Neural progenitor cell (in vitro differentiated cells): ENCODE data around the gene PTP4A2. TPM values are rescaled to one million over a fixed set of nuclear protein-coding genes. Genes with fewer than 3 reads are reported as not detected.

Experiments
- DNase-seq: peaks from one replicate; pipeline ENCODE4 v3.0.0-alpha.2; 2016; ENCODE audit warnings: low spot score
- H2AFZ ChIP-seq: fragments of 200-600 bp; sonication (generic); replicated peaks from 2 replicates; pipeline ENCODE4 v1.6.1; 2016; ENCODE audit warnings: antibody characterized with exemption
- H3F3A ChIP-seq: fragments of 200-600 bp; sonication (generic); 2 replicates; pipeline ENCODE4 v1.6.1; 2016; ENCODE audit warnings: antibody characterized with exemption, low read depth
- H3K27ac ChIP-seq: fragments of 200-600 bp; sonication (generic); 2 replicates; pipeline ENCODE4 v1.5.1; 2016; ENCODE audit warnings: mild to moderate bottlenecking
- H3K27me3 ChIP-seq: fragments of 200-600 bp; sonication (generic); 2 replicates; pipeline ENCODE4 v1.6.1; 2016; ENCODE audit warnings: mild to moderate bottlenecking, moderate library complexity
- H3K36me3 ChIP-seq: fragments of 200-600 bp; sonication (generic); 2 replicates; pipeline ENCODE4 v1.5.1; 2016
- H3K4me1 ChIP-seq: fragments of 200-600 bp; sonication (generic); 2 replicates; pipeline ENCODE4 v1.6.1; 2016; ENCODE audit warnings: mixed run types
- H3K4me2 ChIP-seq: fragments of 200-600 bp; sonication (generic); 2 replicates; pipeline ENCODE4 v1.6.1; 2016
- H3K4me3 ChIP-seq: fragments of 200-600 bp; sonication (generic); 2 replicates; pipeline ENCODE4 v1.5.1; 2016
- H3K79me2 ChIP-seq: fragments of 200-600 bp; sonication (generic); 2 replicates; pipeline ENCODE4 v1.6.1; 2016; ENCODE audit warnings: low read depth
- H3K9ac ChIP-seq: fragments of 200-600 bp; sonication (generic); 2 replicates; pipeline ENCODE4 v1.6.1; 2016
- H3K9me3 ChIP-seq: fragments of 200-600 bp; sonication (generic); 2 replicates; pipeline ENCODE4 v1.5.1; 2016; ENCODE audit warnings: low read depth
- H4K20me1 ChIP-seq: fragments of 200-600 bp; sonication (generic); 2 replicates; pipeline ENCODE4 v1.6.1; 2016; ENCODE audit warnings: low read depth
- H3K27ac Mint-ChIP-seq: 3 replicates; pipeline ENCODE4 v1.8.0; 2021; ENCODE audit warnings: mixed read lengths
- H3K27me3 Mint-ChIP-seq: 2 replicates; pipeline ENCODE4 v1.8.0; 2022; ENCODE audit warnings: low read depth, mild to moderate bottlenecking, inconsistent platforms, moderate library complexity, mixed read lengths; ENCODE audit not compliant: insufficient read depth
- H3K36me3 Mint-ChIP-seq: 3 replicates; pipeline ENCODE4 v1.8.0; 2021; ENCODE audit warnings: mixed read lengths
- H3K4me1 Mint-ChIP-seq: 3 replicates; pipeline ENCODE4 v1.8.0; 2021; ENCODE audit warnings: mixed read lengths
- H3K4me3 Mint-ChIP-seq: 3 replicates; pipeline ENCODE4 v1.8.0; 2021; ENCODE audit warnings: mild to moderate bottlenecking, moderate library complexity, mixed read lengths
- H3K9me3 Mint-ChIP-seq: 3 replicates; pipeline ENCODE4 v1.8.0; 2020; ENCODE audit warnings: mixed read lengths
- EZH2 ChIP-seq: fragments of 200-600 bp; sonication (generic); IDR thresholded peaks from 2 replicates; pipeline ENCODE4 v1.6.1; 2017; ENCODE audit warnings: antibody characterized with exemption, mild to moderate bottlenecking, moderate library complexity
- EZH2phosphoT487 ChIP-seq: fragments of 200-600 bp; sonication (generic); IDR thresholded peaks from 2 replicates; pipeline ENCODE4 v1.6.1; 2017; ENCODE audit warnings: antibody characterized with exemption
- total RNA-seq: library from RNA; depleted of rRNA; stranded (reverse); fragments of >200 nt; gene quantifications from 2 replicates; pipeline ENCODE4 v1.2.3, GENCODE V29; 2015; ENCODE audit warnings: low replicate concordance
- TF ChIP-seq, protein P1 (sequence below): fragments of 200-600 bp; sonication (generic); IDR thresholded peaks from 2 replicates; pipeline ENCODE4 v1.5.1; 2017; ENCODE audit warnings: antibody characterized with exemption, mild to moderate bottlenecking

Gene PTP4A2
- total RNA-seq, 1 donor from 2014 or later = 540 TPM

DNA sequence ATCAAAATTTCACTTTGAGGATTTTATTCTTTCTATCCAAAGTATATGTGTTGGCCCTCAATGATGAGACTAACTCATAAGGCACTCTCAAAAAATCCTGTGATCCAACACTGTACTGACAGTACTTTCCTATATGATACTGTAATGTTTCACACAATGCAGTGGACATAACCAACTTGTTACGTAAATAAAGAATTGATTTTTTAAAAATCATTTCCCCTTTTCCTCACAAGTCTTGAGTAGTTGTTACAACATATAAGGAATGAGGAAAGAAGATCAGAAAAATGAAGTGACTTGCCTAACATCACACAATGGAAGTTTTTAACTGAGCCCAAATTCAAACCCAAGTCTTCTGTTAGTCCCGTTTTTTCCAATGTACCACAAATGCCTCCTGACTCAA lies 17.2 kb downstream of the PTP4A2 start:
- TF ChIP-seq EZH2phosphoT487 (no peak), EZH2 (no peak)
- TF ChIP-seq, protein P1, sequence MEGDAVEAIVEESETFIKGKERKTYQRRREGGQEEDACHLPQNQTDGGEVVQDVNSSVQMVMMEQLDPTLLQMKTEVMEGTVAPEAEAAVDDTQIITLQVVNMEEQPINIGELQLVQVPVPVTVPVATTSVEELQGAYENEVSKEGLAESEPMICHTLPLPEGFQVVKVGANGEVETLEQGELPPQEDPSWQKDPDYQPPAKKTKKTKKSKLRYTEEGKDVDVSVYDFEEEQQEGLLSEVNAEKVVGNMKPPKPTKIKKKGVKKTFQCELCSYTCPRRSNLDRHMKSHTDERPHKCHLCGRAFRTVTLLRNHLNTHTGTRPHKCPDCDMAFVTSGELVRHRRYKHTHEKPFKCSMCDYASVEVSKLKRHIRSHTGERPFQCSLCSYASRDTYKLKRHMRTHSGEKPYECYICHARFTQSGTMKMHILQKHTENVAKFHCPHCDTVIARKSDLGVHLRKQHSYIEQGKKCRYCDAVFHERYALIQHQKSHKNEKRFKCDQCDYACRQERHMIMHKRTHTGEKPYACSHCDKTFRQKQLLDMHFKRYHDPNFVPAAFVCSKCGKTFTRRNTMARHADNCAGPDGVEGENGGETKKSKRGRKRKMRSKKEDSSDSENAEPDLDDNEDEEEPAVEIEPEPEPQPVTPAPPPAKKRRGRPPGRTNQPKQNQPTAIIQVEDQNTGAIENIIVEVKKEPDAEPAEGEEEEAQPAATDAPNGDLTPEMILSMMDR = no peak
- Mint-ChIP-seq H3K27ac (no peak overlapping the region), H3K9me3 (peaks cover 13% of the 10 kb centered on the region)

DNA sequence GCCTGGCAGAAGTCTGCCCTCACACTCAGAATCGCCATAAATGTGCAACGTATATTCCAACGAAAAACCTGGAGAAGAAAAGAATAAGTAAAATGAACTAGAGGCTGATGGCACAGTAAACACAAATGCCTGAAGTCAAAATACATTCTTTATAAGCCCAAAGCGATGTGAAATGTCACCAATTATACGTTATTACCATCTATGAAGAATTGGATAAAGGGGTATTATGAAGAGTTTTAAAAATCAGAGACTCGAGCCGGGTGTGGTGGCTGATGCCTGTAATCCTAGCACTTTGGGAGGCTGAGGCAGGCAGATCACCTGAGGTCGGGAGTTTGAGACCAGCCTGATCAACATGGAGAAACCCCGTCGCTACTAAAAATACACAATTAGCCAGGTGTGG lies 18.6 kb downstream of the PTP4A2 start:
- H3K9me3 Mint-ChIP-seq = peaks cover 13% of the 10 kb centered on the region
- Histone ChIP-seq H3K9ac (no peak overlapping the region), H2AFZ (no peak overlapping the region), H3K4me2 (no peak overlapping the region), H3K4me1 (peaks cover 7% of the 10 kb centered on the region), H3K36me3 (no peaks in the 10 kb centered on the region), H3K27ac (peak overlapping the region; percentile 24), H3K4me3 (no peak overlapping the region), H3F3A (no peaks in the 10 kb centered on the region), H3K9me3 (no peaks in the 10 kb centered on the region), H3K27me3 (no peaks in the 10 kb centered on the region), H3K79me2 (peaks cover 87% of the 10 kb centered on the region), H4K20me1 (peaks cover 28% of the 10 kb centered on the region)
- H3K27me3 Mint-ChIP-seq = no peaks in the 10 kb centered on the region
- H3K4me1 Mint-ChIP-seq = peaks cover 2% of the 10 kb centered on the region
- no peak overlapping the region for H3K27ac Mint-ChIP-seq
- peaks cover 39% of the 10 kb centered on the region for H3K36me3 Mint-ChIP-seq
- no peak overlapping the region for H3K4me3 Mint-ChIP-seq
- TF ChIP-seq, protein P1 = no peak
- TF ChIP-seq EZH2 (no peak), EZH2phosphoT487 (no peak)
- DNase-seq = no peak

More for the DNA sequence above, 17.2 kb downstream of the PTP4A2 start:
- Histone ChIP-seq H3K4me2 (no peak overlapping the region), H3F3A (no peaks in the 10 kb centered on the region), H3K9ac (no peak overlapping the region), H3K36me3 (no peaks in the 10 kb centered on the region), H3K4me1 (peaks cover 7% of the 10 kb centered on the region), H3K9me3 (no peaks in the 10 kb centered on the region), H3K27me3 (no peaks in the 10 kb centered on the region), H4K20me1 (peaks cover 42% of the 10 kb centered on the region), H2AFZ (no peak overlapping the region), H3K79me2 (peaks cover 94% of the 10 kb centered on the region), H3K27ac (no peak overlapping the region), H3K4me3 (no peak overlapping the region)
- peaks cover 33% of the 10 kb centered on the region for H3K36me3 Mint-ChIP-seq
- peaks cover 2% of the 10 kb centered on the region for H3K4me1 Mint-ChIP-seq
- no peak for DNase-seq
- H3K27me3 Mint-ChIP-seq = no peaks in the 10 kb centered on the region
- no peak overlapping the region for H3K4me3 Mint-ChIP-seq

DNA sequence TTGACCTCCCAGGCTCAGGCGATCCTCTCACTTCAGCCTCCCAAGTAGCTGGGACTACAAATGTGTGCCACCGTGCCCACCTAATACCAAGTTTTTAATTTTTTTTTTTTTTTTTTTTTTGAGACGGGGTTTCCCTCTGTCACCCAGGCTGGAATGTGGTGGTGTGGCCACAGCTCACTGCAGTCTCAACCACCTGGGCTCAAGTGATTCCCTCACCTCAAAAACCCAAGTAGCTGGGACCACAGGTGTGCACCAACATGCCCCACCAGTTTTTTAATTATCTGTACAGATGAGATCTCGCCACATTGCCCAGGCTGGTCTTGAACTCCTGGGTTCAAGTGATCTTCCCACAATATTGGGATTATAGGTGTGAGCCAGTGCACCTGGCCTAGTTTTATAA lies 22.7 kb downstream of the PTP4A2 start:
- no peaks in the 10 kb centered on the region for H3F3A ChIP-seq
- H3K27ac ChIP-seq = no peak overlapping the region
- no peak overlapping the region for H3K9ac ChIP-seq
- no peak overlapping the region for H2AFZ ChIP-seq
- peaks cover 16% of the 10 kb centered on the region for H3K4me1 ChIP-seq
- no peak overlapping the region for H3K4me3 ChIP-seq
- Mint-ChIP-seq H3K9me3 (peaks cover 5% of the 10 kb centered on the region), H3K27me3 (no peaks in the 10 kb centered on the region), H3K27ac (no peak overlapping the region), H3K36me3 (peaks cover 36% of the 10 kb centered on the region), H3K4me3 (no peak overlapping the region), H3K4me1 (no peaks in the 10 kb centered on the region)
- TF ChIP-seq, protein P1 = no peak
- TF ChIP-seq EZH2 = no peak
- no peak for TF ChIP-seq EZH2phosphoT487
- no peak for DNase-seq
- H3K27me3 ChIP-seq = no peaks in the 10 kb centered on the region
- no peak overlapping the region for H3K4me2 ChIP-seq
- peaks cover 15% of the 10 kb centered on the region for H3K36me3 ChIP-seq
- H3K9me3 ChIP-seq = no peaks in the 10 kb centered on the region
- peaks cover 20% of the 10 kb centered on the region for H4K20me1 ChIP-seq
- H3K79me2 ChIP-seq = peaks cover 85% of the 10 kb centered on the region
